Neural cell (in vitro differentiated cells): ENCODE measurements around the gene SLC10A3. TPM values are rescaled to one million over a fixed set of nuclear protein-coding genes. Genes with fewer than 3 reads are reported as not detected.

Source experiments
- H2AFZ ChIP-seq: fragments of 200-600, 300-800 bp; sonication (generic), shearing (Covaris generic); 2 replicates; pipeline ENCODE4 v1.6.0; 2014; ENCODE audit warnings: low read depth, mild to moderate bottlenecking, antibody characterized with exemption, low read length, moderate library complexity
- H3F3A ChIP-seq: fragments of 200-600 bp; shearing (Covaris generic); 2 replicates; pipeline ENCODE4 v1.6.1; 2016; ENCODE audit warnings: mild to moderate bottlenecking, moderate library complexity, mixed read lengths, antibody characterized with exemption, low read length; ENCODE audit not compliant: insufficient read depth, poor library complexity, severe bottlenecking
- H3K27ac ChIP-seq: fragments of 200-600, 300-800 bp; sonication (generic), shearing (Covaris generic); 2 replicates; pipeline ENCODE4 v1.5.1; 2014; ENCODE audit warnings: mild to moderate bottlenecking, low read length, moderate library complexity
- H3K27me3 ChIP-seq: fragments of 300-800, 200-600 bp; sonication (generic), shearing (Covaris generic); 2 replicates; pipeline ENCODE4 v1.6.0; 2014; ENCODE audit warnings: mild to moderate bottlenecking, low read depth, low read length, moderate library complexity; ENCODE audit not compliant: insufficient read depth
- H3K36me3 ChIP-seq: fragments of 300-800, 200-600 bp; sonication (generic), shearing (Covaris generic); 2 replicates; pipeline ENCODE4 v1.5.1; 2014; ENCODE audit warnings: mild to moderate bottlenecking, antibody characterized with exemption, low read length, moderate library complexity; ENCODE audit not compliant: insufficient read depth
- H3K4me2 ChIP-seq: fragments of 300-800, 200-600 bp; sonication (generic), shearing (Covaris generic); 2 replicates; pipeline ENCODE4 v1.6.0; 2014; ENCODE audit warnings: mild to moderate bottlenecking, low read length
- H3K4me3 ChIP-seq: fragments of 300-800, 200-600 bp; sonication (generic), shearing (Covaris generic); 2 replicates; pipeline ENCODE4 v1.5.1; 2014; ENCODE audit warnings: mild to moderate bottlenecking, low read length, moderate library complexity
- H3K79me2 ChIP-seq: fragments of 200-600 bp; shearing (Covaris generic); replicated peaks from 2 replicates; pipeline ENCODE4 v1.6.0; 2014; ENCODE audit warnings: mild to moderate bottlenecking, low read length, moderate library complexity; ENCODE audit not compliant: insufficient read depth
- H3K9ac ChIP-seq: fragments of 300-800, 200-600 bp; sonication (generic), shearing (Covaris generic); 2 replicates; pipeline ENCODE4 v1.6.1; 2016; ENCODE audit warnings: mild to moderate bottlenecking, low read length, mixed read lengths
- H3K9me2 ChIP-seq: fragments of 200-600 bp; shearing (Covaris generic); 2 replicates; pipeline ENCODE4 v1.6.1; 2016; ENCODE audit warnings: mild to moderate bottlenecking, low read length, mixed read lengths; ENCODE audit not compliant: insufficient read depth
- H3K9me3 ChIP-seq: fragments of 200-600, 300-800 bp; sonication (generic), shearing (Covaris generic); 2 replicates; pipeline ENCODE4 v1.6.1; 2016; ENCODE audit warnings: mild to moderate bottlenecking, mixed run types, low read length, moderate library complexity, mixed read lengths
- H4K20me1 ChIP-seq: fragments of 200-600 bp; shearing (Covaris generic); 2 replicates; pipeline ENCODE4 v1.6.1; 2016; ENCODE audit warnings: mild to moderate bottlenecking, mixed run types; ENCODE audit not compliant: insufficient read depth
- EP300 ChIP-seq: fragments of 450-650 bp; conservative IDR thresholded peaks from 2 replicates; pipeline ENCODE4 v1.6.1; 2014; ENCODE audit warnings: antibody characterized with exemption, mild to moderate bottlenecking, moderate library complexity; ENCODE audit not compliant: poor library complexity, severe bottlenecking
- EZH2 ChIP-seq: fragments of 200-600, 300-800 bp; shearing (Covaris generic), sonication (generic); IDR thresholded peaks from 2 replicates; pipeline ENCODE4 v1.6.1; 2014; ENCODE audit warnings: antibody characterized with exemption, low read length, borderline replicate concordance, mild to moderate bottlenecking; ENCODE audit not compliant: insufficient read depth, poor library complexity, severe bottlenecking
- MXI1 ChIP-seq: fragments of 450-650 bp; conservative IDR thresholded peaks from 2 replicates; pipeline ENCODE4 v1.6.1; 2014; ENCODE audit warnings: antibody characterized with exemption, mild to moderate bottlenecking; ENCODE audit not compliant: poor library complexity, severe bottlenecking
- POLR2AphosphoS5 ChIP-seq: IDR thresholded peaks from 2 replicates; pipeline ENCODE4 v1.6.1; 2012
- RAD21 ChIP-seq: fragments of 450-650 bp; conservative IDR thresholded peaks from 2 replicates; pipeline ENCODE4 v1.6.1; 2014; ENCODE audit warnings: antibody characterized with exemption, mild to moderate bottlenecking, moderate library complexity
- SMC3 ChIP-seq: fragments of 450-650 bp; conservative IDR thresholded peaks from 2 replicates; pipeline ENCODE4 v1.6.1; 2014; ENCODE audit warnings: antibody characterized with exemption, mild to moderate bottlenecking, moderate library complexity; ENCODE audit not compliant: poor library complexity
- TAF1 ChIP-seq: IDR thresholded peaks from 2 replicates; pipeline ENCODE4 v1.6.1; 2012; ENCODE audit warnings: low read depth
- polyA plus RNA-seq: library from polyadenylated mRNA; depleted of rRNA; stranded (reverse); fragments of >200 nt; gene quantifications from 2 replicates; pipeline ENCODE4 v1.2.3, GENCODE V29; 2014
- small RNA-seq, 3 experiments: library from RNA; depleted of rRNA; stranded (forward); fragments of <200 nt; gene quantifications; one replicate each; pipeline ENCODE3, GENCODE V24; 2012
- TF ChIP-seq, protein P1 (sequence below): IDR thresholded peaks from 2 replicates; pipeline ENCODE4 v1.6.1; 2012; ENCODE audit warnings: borderline replicate concordance
- TF ChIP-seq, protein P2 (sequence below): fragments of 450-650 bp; IDR thresholded peaks from 2 replicates; pipeline ENCODE4 v1.5.1; 2014; ENCODE audit warnings: antibody characterized with exemption, mild to moderate bottlenecking, moderate library complexity; ENCODE audit not compliant: poor library complexity, severe bottlenecking

SLC10A3 gene
- polyA plus RNA-seq, 1 donor from 2014 or later, result 2.7 TPM

- H3K79me2 ChIP-seq, result peaks cover 20% of the 10 kb centered on the region
- no peaks in the 10 kb centered on the region for H3K9me3 ChIP-seq
- H3K4me2 ChIP-seq, result peak overlapping the region; percentile 68
- H2AFZ ChIP-seq, result no peak overlapping the region
- no peaks in the 10 kb centered on the region for H3F3A ChIP-seq
- H3K4me3 ChIP-seq, result peak overlapping the region; percentile 80
- no peaks in the 10 kb centered on the region for H3K9me2 ChIP-seq
- peak overlapping the region; percentile 87 for H3K9ac ChIP-seq
- no peaks in the 10 kb centered on the region for H3K27me3 ChIP-seq
- H4K20me1 ChIP-seq, result no peaks in the 10 kb centered on the region
- TF ChIP-seq SMC3, result no peak
- TF ChIP-seq RAD21, result no peak
- no peak for TF ChIP-seq POLR2AphosphoS5
- no peak for TF ChIP-seq MXI1
- no peak for TF ChIP-seq TAF1
- TF ChIP-seq EP300, result no peak
- TF ChIP-seq, protein P1, sequence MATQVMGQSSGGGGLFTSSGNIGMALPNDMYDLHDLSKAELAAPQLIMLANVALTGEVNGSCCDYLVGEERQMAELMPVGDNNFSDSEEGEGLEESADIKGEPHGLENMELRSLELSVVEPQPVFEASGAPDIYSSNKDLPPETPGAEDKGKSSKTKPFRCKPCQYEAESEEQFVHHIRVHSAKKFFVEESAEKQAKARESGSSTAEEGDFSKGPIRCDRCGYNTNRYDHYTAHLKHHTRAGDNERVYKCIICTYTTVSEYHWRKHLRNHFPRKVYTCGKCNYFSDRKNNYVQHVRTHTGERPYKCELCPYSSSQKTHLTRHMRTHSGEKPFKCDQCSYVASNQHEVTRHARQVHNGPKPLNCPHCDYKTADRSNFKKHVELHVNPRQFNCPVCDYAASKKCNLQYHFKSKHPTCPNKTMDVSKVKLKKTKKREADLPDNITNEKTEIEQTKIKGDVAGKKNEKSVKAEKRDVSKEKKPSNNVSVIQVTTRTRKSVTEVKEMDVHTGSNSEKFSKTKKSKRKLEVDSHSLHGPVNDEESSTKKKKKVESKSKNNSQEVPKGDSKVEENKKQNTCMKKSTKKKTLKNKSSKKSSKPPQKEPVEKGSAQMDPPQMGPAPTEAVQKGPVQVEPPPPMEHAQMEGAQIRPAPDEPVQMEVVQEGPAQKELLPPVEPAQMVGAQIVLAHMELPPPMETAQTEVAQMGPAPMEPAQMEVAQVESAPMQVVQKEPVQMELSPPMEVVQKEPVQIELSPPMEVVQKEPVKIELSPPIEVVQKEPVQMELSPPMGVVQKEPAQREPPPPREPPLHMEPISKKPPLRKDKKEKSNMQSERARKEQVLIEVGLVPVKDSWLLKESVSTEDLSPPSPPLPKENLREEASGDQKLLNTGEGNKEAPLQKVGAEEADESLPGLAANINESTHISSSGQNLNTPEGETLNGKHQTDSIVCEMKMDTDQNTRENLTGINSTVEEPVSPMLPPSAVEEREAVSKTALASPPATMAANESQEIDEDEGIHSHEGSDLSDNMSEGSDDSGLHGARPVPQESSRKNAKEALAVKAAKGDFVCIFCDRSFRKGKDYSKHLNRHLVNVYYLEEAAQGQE, result no peak
- TF ChIP-seq, protein P2, sequence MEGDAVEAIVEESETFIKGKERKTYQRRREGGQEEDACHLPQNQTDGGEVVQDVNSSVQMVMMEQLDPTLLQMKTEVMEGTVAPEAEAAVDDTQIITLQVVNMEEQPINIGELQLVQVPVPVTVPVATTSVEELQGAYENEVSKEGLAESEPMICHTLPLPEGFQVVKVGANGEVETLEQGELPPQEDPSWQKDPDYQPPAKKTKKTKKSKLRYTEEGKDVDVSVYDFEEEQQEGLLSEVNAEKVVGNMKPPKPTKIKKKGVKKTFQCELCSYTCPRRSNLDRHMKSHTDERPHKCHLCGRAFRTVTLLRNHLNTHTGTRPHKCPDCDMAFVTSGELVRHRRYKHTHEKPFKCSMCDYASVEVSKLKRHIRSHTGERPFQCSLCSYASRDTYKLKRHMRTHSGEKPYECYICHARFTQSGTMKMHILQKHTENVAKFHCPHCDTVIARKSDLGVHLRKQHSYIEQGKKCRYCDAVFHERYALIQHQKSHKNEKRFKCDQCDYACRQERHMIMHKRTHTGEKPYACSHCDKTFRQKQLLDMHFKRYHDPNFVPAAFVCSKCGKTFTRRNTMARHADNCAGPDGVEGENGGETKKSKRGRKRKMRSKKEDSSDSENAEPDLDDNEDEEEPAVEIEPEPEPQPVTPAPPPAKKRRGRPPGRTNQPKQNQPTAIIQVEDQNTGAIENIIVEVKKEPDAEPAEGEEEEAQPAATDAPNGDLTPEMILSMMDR, result no peak
- TF ChIP-seq EZH2, result no peak
- H3K27ac ChIP-seq, result peak overlapping the region; percentile 81
- no peaks in the 10 kb centered on the region for H3K36me3 ChIP-seq
These were observed 52.2 kb downstream of the SLC10A3 start for GRCh38 chrX:154437971-154438893.

Small RNAs within 50 kb of the gene (small RNA-seq; reads per million reads assigned to genes)
- gene MIR6858 (0 to 3.4 (median 1.5) reads per million in 3 experiments), gene RN7SL697P (0 reads per million in 3 experiments)

Other genes with a start within 250 kb of the SLC10A3 start
- gene OPN1MW3, start 233.0 kb downstream of the SLC10A3 start, polyA plus RNA-seq, result not detected in 2 replicates
- not detected in 2 replicates for gene TEX28, start 195.5 kb downstream of the SLC10A3 start, polyA plus RNA-seq
- 0.14 TPM in 1 of 2 replicates, not detected in the other for gene TKTL1, start 194.8 kb downstream of the SLC10A3 start, polyA plus RNA-seq
- 84.9 and 118 TPM in 2 replicates for gene FLNA, start 116.0 kb downstream of the SLC10A3 start, polyA plus RNA-seq
- 67.9 and 86.3 TPM in 2 replicates for gene EMD, start 111.3 kb downstream of the SLC10A3 start, polyA plus RNA-seq
- 3,689 and 3,975 TPM in 2 replicates for gene RPL10, start 92.3 kb downstream of the SLC10A3 start, polyA plus RNA-seq
- 8.3 and 9.2 TPM in 2 replicates for gene DNASE1L1, start 81.4 kb downstream of the SLC10A3 start, polyA plus RNA-seq
- gene TAFAZZIN, start 79.1 kb downstream of the SLC10A3 start, polyA plus RNA-seq, result 51.2 and 60.5 TPM in 2 replicates
- 126 and 159 TPM in 2 replicates for gene ATP6AP1, start 62.0 kb downstream of the SLC10A3 start, polyA plus RNA-seq
- 370 and 415 TPM in 2 replicates for gene GDI1, start 53.5 kb downstream of the SLC10A3 start, polyA plus RNA-seq
- 68.3 and 90.4 TPM in 2 replicates for gene FAM50A, start 46.5 kb downstream of the SLC10A3 start, polyA plus RNA-seq
- 17.2 and 22.2 TPM in 2 replicates for gene PLXNA3, start 32.3 kb downstream of the SLC10A3 start, polyA plus RNA-seq
- 37.3 and 43.6 TPM in 2 replicates for gene LAGE3, start 11.3 kb downstream of the SLC10A3 start, polyA plus RNA-seq
- gene UBL4A, start 4.0 kb downstream of the SLC10A3 start, polyA plus RNA-seq, result 28.5 and 32.2 TPM in 2 replicates
- gene FAM3A, start 25.6 kb upstream of the SLC10A3 start, polyA plus RNA-seq, result 19.5 and 30.9 TPM in 2 replicates
- 13.6 and 18.8 TPM in 2 replicates for gene G6PD, start 56.2 kb upstream of the SLC10A3 start, polyA plus RNA-seq
- 32.6 and 37.7 TPM in 2 replicates for gene IKBKG, start 57.0 kb upstream of the SLC10A3 start, polyA plus RNA-seq
- gene CTAG1A, start 94.5 kb upstream of the SLC10A3 start, polyA plus RNA-seq, result not detected in 2 replicates
- gene CTAG1B, start 128.7 kb upstream of the SLC10A3 start, polyA plus RNA-seq, result not detected in 2 replicates
- gene CTAG2, start 162.9 kb upstream of the SLC10A3 start, polyA plus RNA-seq, result not detected in 2 replicates